Measurements from ENCODE around the gene TBL1XR1.

Gene TBL1XR1

DNA sequence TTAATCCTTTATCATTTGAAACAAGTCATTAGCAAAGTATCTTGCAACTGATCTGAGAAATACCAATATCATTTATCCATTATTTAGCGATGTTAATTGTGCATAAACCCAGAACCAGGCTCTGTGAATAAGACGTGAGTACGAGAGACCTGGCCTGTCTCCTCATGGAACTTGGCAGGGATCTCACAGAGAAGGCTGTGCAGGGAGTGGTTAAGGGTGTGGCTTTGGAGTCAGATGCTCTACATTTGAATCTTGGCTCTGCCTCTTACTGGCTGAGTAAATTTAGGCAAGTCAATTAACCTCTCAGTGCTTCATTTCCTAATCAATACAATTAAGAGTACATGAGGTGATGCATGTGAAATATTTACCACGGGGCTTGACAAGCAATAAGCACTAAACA is 39.9 kb upstream of the TBL1XR1 start:
- Histone ChIP-seq H3K79me1 (replicated peaks; ENCODE audit: low read length, poor library complexity, severe bottlenecking) (no peaks in the 10 kb centered on the region), H3K4ac (ENCODE audit: low read depth in 1 of 2, low read length in 2 of 2) (no peak overlapping the region), H3K36me3 (ENCODE audit: control insufficient read depth in 1 of 2, insufficient read depth in 2 of 2, low read depth in 1 of 2, low read length in 2 of 2) (no peaks in the 10 kb centered on the region), H4K8ac (ENCODE audit: low read length) (peak overlapping the region; percentile 22), H3K18ac (ENCODE audit: low read depth in 1 of 2, low read length in 2 of 2) (no peak overlapping the region), H2BK12ac (ENCODE audit: low read length in 2 of 2) (no peak overlapping the region), H3K4me2 (ENCODE audit: low read length, poor library complexity, severe bottlenecking) (no peak overlapping the region), H2BK15ac (ENCODE audit: low read depth, poor library complexity, severe bottlenecking) (no peak overlapping the region), H3K27ac (ENCODE audit: low read length, poor library complexity, severe bottlenecking) (no peak overlapping the region), H3K23ac (ENCODE audit: low read length in 2 of 2) (no peak overlapping the region), H3K27me3 (ENCODE audit: control insufficient read depth in 1 of 2, insufficient read depth in 1 of 2, low read length in 2 of 2) (no peaks in the 10 kb centered on the region), H3K9me3 (ENCODE audit: control insufficient read depth, low read length) (no peaks in the 10 kb centered on the region), H3K14ac (ENCODE audit: low read length in 2 of 2) (no peak overlapping the region), H3K4me1 (ENCODE audit: control insufficient read depth, insufficient read depth, low read depth, low read length) (no peaks in the 10 kb centered on the region), H3K4me3 (ENCODE audit: insufficient read depth in 1 of 2, low read depth in 1 of 2, low read length in 2 of 2) (no peak overlapping the region), H2BK120ac (ENCODE audit: low read depth, low read length) (no peak overlapping the region), H2AK5ac (ENCODE audit: low read length, severe bottlenecking) (no peak overlapping the region), H4K91ac (ENCODE audit: low read length) (no peak overlapping the region), H3K9ac (ENCODE audit: low read length) (no peak overlapping the region), H2BK5ac (ENCODE audit: low read depth, low read length, poor library complexity, severe bottlenecking) (no peak overlapping the region), H2AFZ (ENCODE audit: low read depth, low read length) (no peak overlapping the region)
- 99% methylated on average over 4 of the region's 4 CpGs for WGBS
- no peak for DNase-seq

DNA sequence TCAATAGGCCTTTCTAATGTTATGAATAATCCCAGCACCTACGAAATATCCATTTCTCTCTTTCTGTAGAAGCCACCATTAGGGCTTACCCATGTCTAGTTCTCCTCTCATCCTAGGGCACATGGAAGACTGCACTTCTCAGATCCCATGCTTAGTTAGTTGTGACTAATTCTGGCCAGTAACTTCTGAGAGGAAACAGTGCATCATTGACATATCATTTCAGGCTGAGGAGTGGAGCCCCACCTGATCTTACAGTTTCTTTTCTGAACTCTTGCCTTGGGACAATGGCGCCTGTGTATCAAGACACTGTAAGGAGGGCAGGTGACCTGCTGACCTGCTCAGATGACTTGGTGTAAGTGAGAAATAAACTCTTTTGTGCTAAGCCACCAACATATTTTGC is 39.4 kb upstream of the TBL1XR1 start:
- H3K23ac ChIP-seq (ENCODE audit: low read length in 2 of 2): no peak overlapping the region
- peak; percentile 14 for DNase-seq
- H4K91ac ChIP-seq (ENCODE audit: low read length): no peak overlapping the region
- 97% methylated on average over 2 of the region's 2 CpGs for WGBS
- no peak overlapping the region for H2BK15ac ChIP-seq (ENCODE audit: low read depth, poor library complexity, severe bottlenecking)
- H3K4me2 ChIP-seq (ENCODE audit: low read length, poor library complexity, severe bottlenecking): no peak overlapping the region
- H3K27ac ChIP-seq (ENCODE audit: low read length, poor library complexity, severe bottlenecking): no peak overlapping the region
- H2BK120ac ChIP-seq (ENCODE audit: low read depth, low read length): no peak overlapping the region
- H2AK5ac ChIP-seq (ENCODE audit: low read length, severe bottlenecking): no peak overlapping the region
- peak overlapping the region in 1 of 2 experiments; percentile 15 for H3K14ac ChIP-seq (ENCODE audit: low read length in 2 of 2)
- no peak overlapping the region for H3K4me3 ChIP-seq (ENCODE audit: insufficient read depth in 1 of 2, low read depth in 1 of 2, low read length in 2 of 2)
- H3K9me3 ChIP-seq (ENCODE audit: control insufficient read depth, low read length): no peaks in the 10 kb centered on the region
- no peak overlapping the region for H2AFZ ChIP-seq (ENCODE audit: low read depth, low read length)
- no peak overlapping the region for H2BK5ac ChIP-seq (ENCODE audit: low read depth, low read length, poor library complexity, severe bottlenecking)
- H3K18ac ChIP-seq (ENCODE audit: low read depth in 1 of 2, low read length in 2 of 2): no peak overlapping the region
- H3K4me1 ChIP-seq (ENCODE audit: control insufficient read depth, insufficient read depth, low read depth, low read length): no peaks in the 10 kb centered on the region
- H4K8ac ChIP-seq (ENCODE audit: low read length): no peak overlapping the region
- H3K27me3 ChIP-seq (ENCODE audit: control insufficient read depth in 1 of 2, insufficient read depth in 1 of 2, low read length in 2 of 2): no peaks in the 10 kb centered on the region
- H2BK12ac ChIP-seq (ENCODE audit: low read length in 2 of 2): no peak overlapping the region
- H3K4ac ChIP-seq (ENCODE audit: low read depth in 1 of 2, low read length in 2 of 2): peak overlapping the region in 1 of 2 experiments; percentile 30
- no peaks in the 10 kb centered on the region for H3K79me1 ChIP-seq (replicated peaks; ENCODE audit: low read length, poor library complexity, severe bottlenecking)
- no peaks in the 10 kb centered on the region for H3K36me3 ChIP-seq (ENCODE audit: control insufficient read depth in 1 of 2, insufficient read depth in 2 of 2, low read depth in 1 of 2, low read length in 2 of 2)
- no peak overlapping the region for H3K9ac ChIP-seq (ENCODE audit: low read length)

DNA sequence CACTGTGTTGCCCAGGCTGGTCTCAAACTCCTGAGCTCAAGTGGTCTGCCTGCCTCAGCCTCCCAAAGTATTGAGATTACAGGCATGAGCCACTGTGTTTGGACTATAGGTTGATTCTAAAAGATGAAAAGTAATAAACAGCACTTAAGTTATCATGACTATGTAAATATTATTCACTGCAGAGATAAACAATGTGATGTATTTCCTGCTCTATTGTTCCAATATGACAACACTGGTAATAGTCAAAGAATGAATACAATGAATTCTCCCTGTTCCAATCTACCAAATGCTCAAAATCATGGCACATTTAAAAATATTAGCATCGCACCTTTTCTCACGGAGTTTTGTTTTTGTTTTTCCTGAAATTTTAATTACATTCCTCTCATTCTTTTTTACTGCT is 36.8 kb upstream of the TBL1XR1 start:
- H3K27ac ChIP-seq (ENCODE audit: low read length, poor library complexity, severe bottlenecking): no peak overlapping the region
- no peaks in the 10 kb centered on the region for H3K9me3 ChIP-seq (ENCODE audit: control insufficient read depth, low read length)
- DNase-seq: peak; percentile 17
- no peak overlapping the region for H2BK15ac ChIP-seq (ENCODE audit: low read depth, poor library complexity, severe bottlenecking)
- no peaks in the 10 kb centered on the region for H3K36me3 ChIP-seq (ENCODE audit: control insufficient read depth in 1 of 2, insufficient read depth in 2 of 2, low read depth in 1 of 2, low read length in 2 of 2)
- H3K9ac ChIP-seq (ENCODE audit: low read length): no peak overlapping the region
- no peak overlapping the region for H3K23ac ChIP-seq (ENCODE audit: low read length in 2 of 2)
- no peak overlapping the region for H2BK120ac ChIP-seq (ENCODE audit: low read depth, low read length)
- no peak overlapping the region for H3K4ac ChIP-seq (ENCODE audit: low read depth in 1 of 2, low read length in 2 of 2)
- no peak overlapping the region for H3K14ac ChIP-seq (ENCODE audit: low read length in 2 of 2)
- no peaks in the 10 kb centered on the region for H3K79me1 ChIP-seq (replicated peaks; ENCODE audit: low read length, poor library complexity, severe bottlenecking)
- H2BK5ac ChIP-seq (ENCODE audit: low read depth, low read length, poor library complexity, severe bottlenecking): no peak overlapping the region
- H3K4me2 ChIP-seq (ENCODE audit: low read length, poor library complexity, severe bottlenecking): no peak overlapping the region
- H4K8ac ChIP-seq (ENCODE audit: low read length): no peak overlapping the region
- H3K4me1 ChIP-seq (ENCODE audit: control insufficient read depth, insufficient read depth, low read depth, low read length): no peaks in the 10 kb centered on the region
- H2BK12ac ChIP-seq (ENCODE audit: low read length in 2 of 2): no peak overlapping the region
- no peak overlapping the region for H4K91ac ChIP-seq (ENCODE audit: low read length)
- H3K27me3 ChIP-seq (ENCODE audit: control insufficient read depth in 1 of 2, insufficient read depth in 1 of 2, low read length in 2 of 2): no peaks in the 10 kb centered on the region
- H3K4me3 ChIP-seq (ENCODE audit: insufficient read depth in 1 of 2, low read depth in 1 of 2, low read length in 2 of 2): no peak overlapping the region
- H2AFZ ChIP-seq (ENCODE audit: low read depth, low read length): no peak overlapping the region
- WGBS: no CpG with 5 or more reads among the region's 2 CpGs
- no peak overlapping the region for H2AK5ac ChIP-seq (ENCODE audit: low read length, severe bottlenecking)
- H3K18ac ChIP-seq (ENCODE audit: low read depth in 1 of 2, low read length in 2 of 2): no peak overlapping the region

DNA sequence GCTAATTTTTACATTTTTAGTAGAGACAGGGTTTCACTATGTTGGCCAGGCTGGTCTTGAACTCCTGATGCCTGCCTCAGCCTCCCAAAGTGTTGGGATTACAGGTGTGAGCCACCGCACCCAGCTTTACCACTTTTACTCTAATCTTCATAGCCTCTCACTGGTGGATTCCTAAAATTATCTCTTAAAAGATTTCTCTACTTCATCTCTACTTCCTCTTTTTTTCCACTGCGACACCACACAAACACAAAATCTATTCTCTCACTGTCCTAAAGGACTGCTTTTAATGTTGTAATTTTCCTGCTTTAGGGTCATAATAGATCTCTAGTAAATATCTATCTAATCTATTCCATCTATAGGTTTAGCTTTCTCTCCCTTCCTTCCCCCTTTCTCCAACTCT is 34.0 kb upstream of the TBL1XR1 start:
- H3K18ac ChIP-seq (ENCODE audit: low read depth in 1 of 2, low read length in 2 of 2): no peak overlapping the region
- H4K8ac ChIP-seq (ENCODE audit: low read length): no peak overlapping the region
- H3K36me3 ChIP-seq (ENCODE audit: control insufficient read depth in 1 of 2, insufficient read depth in 2 of 2, low read depth in 1 of 2, low read length in 2 of 2): no peaks in the 10 kb centered on the region
- WGBS: 100% methylated on average over 1 of the region's 2 CpGs
- peaks cover 1% of the 10 kb centered on the region for H3K4me1 ChIP-seq (ENCODE audit: control insufficient read depth, insufficient read depth, low read depth, low read length)
- H3K27me3 ChIP-seq (ENCODE audit: control insufficient read depth in 1 of 2, insufficient read depth in 1 of 2, low read length in 2 of 2): no peaks in the 10 kb centered on the region
- no peaks in the 10 kb centered on the region for H3K79me1 ChIP-seq (replicated peaks; ENCODE audit: low read length, poor library complexity, severe bottlenecking)
- no peaks in the 10 kb centered on the region for H3K9me3 ChIP-seq (ENCODE audit: control insufficient read depth, low read length)
- H3K4ac ChIP-seq (ENCODE audit: low read depth in 1 of 2, low read length in 2 of 2): no peak overlapping the region
- H2AK5ac ChIP-seq (ENCODE audit: low read length, severe bottlenecking): no peak overlapping the region
- H3K27ac ChIP-seq (ENCODE audit: low read length, poor library complexity, severe bottlenecking): no peak overlapping the region
- no peak overlapping the region for H2BK120ac ChIP-seq (ENCODE audit: low read depth, low read length)
- no peak overlapping the region for H3K14ac ChIP-seq (ENCODE audit: low read length in 2 of 2)
- no peak overlapping the region for H2BK12ac ChIP-seq (ENCODE audit: low read length in 2 of 2)
- no peak for DNase-seq
- H4K91ac ChIP-seq (ENCODE audit: low read length): no peak overlapping the region
- H3K9ac ChIP-seq (ENCODE audit: low read length): no peak overlapping the region
- no peak overlapping the region for H2BK5ac ChIP-seq (ENCODE audit: low read depth, low read length, poor library complexity, severe bottlenecking)
- H3K23ac ChIP-seq (ENCODE audit: low read length in 2 of 2): no peak overlapping the region
- no peak overlapping the region for H3K4me3 ChIP-seq (ENCODE audit: insufficient read depth in 1 of 2, low read depth in 1 of 2, low read length in 2 of 2)
- H3K4me2 ChIP-seq (ENCODE audit: low read length, poor library complexity, severe bottlenecking): no peak overlapping the region
- no peak overlapping the region for H2AFZ ChIP-seq (ENCODE audit: low read depth, low read length)
- no peak overlapping the region for H2BK15ac ChIP-seq (ENCODE audit: low read depth, poor library complexity, severe bottlenecking)
